Loucy (cell line): ENCODE results near the gene CCDC85C.

ENCODE experiments used
- H2AFZ ChIP-seq: fragments of 200-600 bp; sonication (generic); 2 replicates; pipeline ENCODE4 v1.6.0; 2016; ENCODE audit warnings: antibody characterized with exemption, mild to moderate bottlenecking, low read length, moderate library complexity
- H3F3A ChIP-seq: fragments of 200-600 bp; 2 replicates; pipeline ENCODE4 v1.6.0; 2016; ENCODE audit warnings: antibody characterized with exemption, low read depth, mild to moderate bottlenecking
- H3K27me3 ChIP-seq: fragments of 200-600 bp; sonication (generic); 2 replicates; pipeline ENCODE4 v1.6.1; 2014; ENCODE audit warnings: low read length, mild to moderate bottlenecking; ENCODE audit not compliant: insufficient read depth, poor library complexity, severe bottlenecking
- H3K36me3 ChIP-seq: fragments of 200-600 bp; sonication (generic); 2 replicates; pipeline ENCODE4 v1.6.1; 2016; ENCODE audit warnings: low read length; ENCODE audit not compliant: insufficient read depth
- H3K4me1 ChIP-seq: fragments of 200-600 bp; sonication (generic); 2 replicates; pipeline ENCODE4 v1.5.1; 2014; ENCODE audit warnings: low read length, mild to moderate bottlenecking; ENCODE audit not compliant: insufficient read depth, poor library complexity, severe bottlenecking
- H3K4me2 ChIP-seq: fragments of 200-600 bp; sonication (generic); 2 replicates; pipeline ENCODE4 v1.6.0; 2014; ENCODE audit warnings: antibody characterized with exemption, low read length, low read depth, mild to moderate bottlenecking; ENCODE audit not compliant: poor library complexity, severe bottlenecking
- H3K4me3 ChIP-seq: fragments of 200-600 bp; sonication (generic); 2 replicates; pipeline ENCODE4 v1.5.1; 2014; ENCODE audit warnings: low read length, mild to moderate bottlenecking, mixed read lengths; ENCODE audit not compliant: poor library complexity, severe bottlenecking
- H3K79me2 ChIP-seq: fragments of 200-600 bp; sonication (generic); 2 replicates; pipeline ENCODE4 v1.6.1; 2014; ENCODE audit warnings: low read length; ENCODE audit not compliant: insufficient read depth
- H3K9ac ChIP-seq: fragments of 200-600 bp; sonication (generic); 2 replicates; pipeline ENCODE4 v1.6.0; 2014; ENCODE audit warnings: mild to moderate bottlenecking, low read depth, low read length, moderate library complexity; ENCODE audit not compliant: poor library complexity, severe bottlenecking
- H3K9me2 ChIP-seq: fragments of 200-600 bp; sonication (generic); replicated peaks from 2 replicates; pipeline ENCODE4 v1.6.1; 2016; ENCODE audit warnings: low read depth, low read length, mixed read lengths
- H3K9me3 ChIP-seq: fragments of 200-600 bp; sonication (generic); 2 replicates; pipeline ENCODE4 v1.6.1; 2014; ENCODE audit warnings: mild to moderate bottlenecking, antibody characterized with exemption, low read length, low read depth; ENCODE audit not compliant: insufficient read depth
- H4K20me1 ChIP-seq: fragments of 200-600 bp; sonication (generic); 2 replicates; pipeline ENCODE4 v1.6.0; 2014; ENCODE audit warnings: antibody characterized with exemption, low read length, mild to moderate bottlenecking; ENCODE audit not compliant: insufficient read depth, poor library complexity, severe bottlenecking
- CTCF ChIP-seq: fragments of 200-600 bp; sonication (generic); conservative IDR thresholded peaks from 2 replicates; pipeline ENCODE4 v1.5.1; 2014; ENCODE audit warnings: mild to moderate bottlenecking, antibody characterized with exemption, low read length
- EZH2phosphoT487 ChIP-seq: fragments of 200-600 bp; IDR thresholded peaks from 2 replicates; pipeline ENCODE4 v1.6.1; 2018; ENCODE audit warnings: antibody characterized with exemption, mild to moderate bottlenecking, moderate library complexity, borderline replicate concordance

Gene CCDC85C

GRCh38 chr14:99519931-99520421, 84.0 kb downstream of the CCDC85C start:
- no peaks in the 10 kb centered on the region for H3K9me3 ChIP-seq
- H3K4me3 ChIP-seq: no peak overlapping the region
- TF ChIP-seq CTCF (no peak), EZH2phosphoT487 (no peak)
- H3F3A ChIP-seq: no peaks in the 10 kb centered on the region
- peaks cover 3% of the 10 kb centered on the region; the same call in 1 of the 2 replicates for H3K36me3 ChIP-seq
- H3K27me3 ChIP-seq: no peaks in the 10 kb centered on the region
- H2AFZ ChIP-seq: no peak overlapping the region
- no peaks in the 10 kb centered on the region for H3K79me2 ChIP-seq
- peaks cover 8% of the 10 kb centered on the region for H4K20me1 ChIP-seq
- H3K4me1 ChIP-seq: no peaks in the 10 kb centered on the region
- H3K4me2 ChIP-seq: no peak overlapping the region
- H3K9ac ChIP-seq: no peak overlapping the region
- no peaks in the 10 kb centered on the region for H3K9me2 ChIP-seq

GRCh38 chr14:99519347-99519881, 84.6 kb downstream of the CCDC85C start:
- no peaks in the 10 kb centered on the region for H3K4me1 ChIP-seq
- H3K9ac ChIP-seq: no peak overlapping the region
- no peaks in the 10 kb centered on the region for H3K79me2 ChIP-seq

GRCh38 chr14:99518441-99519346, 85.3 kb downstream of the CCDC85C start:
- no peak overlapping the region for H2AFZ ChIP-seq
- H3K79me2 ChIP-seq: no peaks in the 10 kb centered on the region
- no peaks in the 10 kb centered on the region for H3K27me3 ChIP-seq
- no peak overlapping the region for H3K4me3 ChIP-seq
- H3K9ac ChIP-seq: no peak overlapping the region
- no peaks in the 10 kb centered on the region for H3K9me3 ChIP-seq
- peak; percentile 83 for TF ChIP-seq CTCF
- no peak for TF ChIP-seq EZH2phosphoT487
- H3K4me1 ChIP-seq: no peaks in the 10 kb centered on the region
- H3F3A ChIP-seq: no peaks in the 10 kb centered on the region
- H4K20me1 ChIP-seq: peaks cover 8% of the 10 kb centered on the region
- H3K4me2 ChIP-seq: no peak overlapping the region
- H3K9me2 ChIP-seq: no peaks in the 10 kb centered on the region
- H3K36me3 ChIP-seq: peaks cover 16% of the 10 kb centered on the region; the same call in 1 of the 2 replicates

More at GRCh38 chr14:99519347-99519881, 84.6 kb downstream of the CCDC85C start:
- no peak for TF ChIP-seq EZH2phosphoT487
- peaks cover 8% of the 10 kb centered on the region for H4K20me1 ChIP-seq
- no peaks in the 10 kb centered on the region for H3K9me2 ChIP-seq
- peaks cover 9% of the 10 kb centered on the region; the same call in 1 of the 2 replicates for H3K36me3 ChIP-seq
- H3K4me3 ChIP-seq: no peak overlapping the region
- no peaks in the 10 kb centered on the region for H3F3A ChIP-seq
- H2AFZ ChIP-seq: no peak overlapping the region
- no peaks in the 10 kb centered on the region for H3K27me3 ChIP-seq
- H3K4me2 ChIP-seq: no peak overlapping the region
- no peaks in the 10 kb centered on the region for H3K9me3 ChIP-seq
